ENCODE data around the gene PTH1R. TPM values are rescaled to one million over a fixed set of nuclear protein-coding genes. Genes with fewer than 3 reads are reported as not detected.

The PTH1R gene
- total RNA-seq, 6 donors from 2014 or later, result 2.6 to 48.2 (median 16.2) TPM

DNA sequence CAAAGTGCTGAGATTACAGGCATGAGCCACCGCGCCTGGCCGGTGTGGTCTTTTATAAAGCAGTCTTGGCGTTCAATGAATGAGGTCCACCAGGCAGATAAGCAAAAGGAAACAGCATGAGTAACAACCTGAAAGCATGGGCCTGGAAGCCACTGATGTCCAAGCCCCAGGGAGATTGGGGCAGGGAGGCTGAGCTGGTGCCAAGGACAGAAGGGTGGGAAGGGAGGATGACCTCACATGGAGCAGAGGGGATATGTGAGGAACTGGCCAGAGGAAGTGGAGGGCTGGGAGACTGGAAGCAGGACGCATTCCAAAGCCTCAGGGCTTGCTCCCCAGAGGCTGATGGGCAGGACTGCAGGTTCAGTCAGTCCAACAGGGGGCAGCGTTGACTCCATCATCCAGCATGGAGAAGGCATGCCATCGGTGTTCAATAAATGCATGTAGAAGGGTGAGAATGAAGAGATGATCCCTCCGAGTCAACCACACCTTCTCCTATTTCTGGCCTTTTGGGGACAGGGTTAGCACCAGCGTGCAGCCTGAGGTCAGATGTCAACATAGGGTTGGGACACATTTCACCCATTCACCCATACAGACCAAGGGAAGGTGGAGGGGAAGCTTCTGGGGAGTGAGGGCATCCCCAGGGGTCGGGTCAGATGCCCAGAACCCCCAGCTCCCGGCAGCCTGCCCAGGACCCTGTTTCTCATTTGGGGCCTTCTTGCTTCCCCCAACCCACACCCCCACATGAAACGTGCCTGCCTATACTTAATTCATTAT is 29.1 kb upstream of the PTH1R start:
- WGBS, 2 donors, result 81% methylated on average over 12 of the region's 12 CpGs
- Histone ChIP-seq H3K4me1 (peaks cover 16 to 29% (median 22%) of the 10 kb centered on the region in 4 donors), H3K9me3 (no peaks in the 10 kb centered on the region), H3K4me3 (no peak overlapping the region), H3K27ac (no peak overlapping the region), H3K27me3 (no peaks in the 10 kb centered on the region), H3K36me3 (no peaks in the 10 kb centered on the region)
- TF ChIP-seq POLR2AphosphoS5 (IDR thresholded peaks at IDR 0.05), result no peak
- TF ChIP-seq, protein P1, sequence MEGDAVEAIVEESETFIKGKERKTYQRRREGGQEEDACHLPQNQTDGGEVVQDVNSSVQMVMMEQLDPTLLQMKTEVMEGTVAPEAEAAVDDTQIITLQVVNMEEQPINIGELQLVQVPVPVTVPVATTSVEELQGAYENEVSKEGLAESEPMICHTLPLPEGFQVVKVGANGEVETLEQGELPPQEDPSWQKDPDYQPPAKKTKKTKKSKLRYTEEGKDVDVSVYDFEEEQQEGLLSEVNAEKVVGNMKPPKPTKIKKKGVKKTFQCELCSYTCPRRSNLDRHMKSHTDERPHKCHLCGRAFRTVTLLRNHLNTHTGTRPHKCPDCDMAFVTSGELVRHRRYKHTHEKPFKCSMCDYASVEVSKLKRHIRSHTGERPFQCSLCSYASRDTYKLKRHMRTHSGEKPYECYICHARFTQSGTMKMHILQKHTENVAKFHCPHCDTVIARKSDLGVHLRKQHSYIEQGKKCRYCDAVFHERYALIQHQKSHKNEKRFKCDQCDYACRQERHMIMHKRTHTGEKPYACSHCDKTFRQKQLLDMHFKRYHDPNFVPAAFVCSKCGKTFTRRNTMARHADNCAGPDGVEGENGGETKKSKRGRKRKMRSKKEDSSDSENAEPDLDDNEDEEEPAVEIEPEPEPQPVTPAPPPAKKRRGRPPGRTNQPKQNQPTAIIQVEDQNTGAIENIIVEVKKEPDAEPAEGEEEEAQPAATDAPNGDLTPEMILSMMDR (IDR thresholded peaks at IDR 0.05), result peak in 4 of 6 experiments; percentile 15 to 45 (median 30)
- ATAC-seq (ENCODE audit: low FRiP score in 2 of 2) (peak in 1 of 2 donors; percentile 37), DNase-seq (peak in 1 of 2 donors; percentile 21)

GRCh38 chr3:46849045-46849631 is 28.4 kb upstream of the PTH1R start:
- TF ChIP-seq EP300 (IDR thresholded peaks at IDR 0.05), result no peak
- no peak for TF ChIP-seq POLR2A (IDR thresholded peaks at IDR 0.05)
- TF ChIP-seq, protein P1 (IDR thresholded peaks at IDR 0.05), result no peak
- no peak for TF ChIP-seq POLR2AphosphoS5 (IDR thresholded peaks at IDR 0.05)
- H3K27me3 ChIP-seq, result no peaks in the 10 kb centered on the region
- DNase-seq (peak in 1 of 2 donors; percentile 12), ATAC-seq (ENCODE audit: low FRiP score in 2 of 2) (no peak)
- H3K27ac ChIP-seq, result no peak overlapping the region
- WGBS, 2 donors, result 94 to 95% methylated on average over 7 of the region's 7 CpGs
- H3K4me3 ChIP-seq, result no peak overlapping the region
- no peaks in the 10 kb centered on the region for H3K36me3 ChIP-seq
- peaks cover 16 to 29% (median 22%) of the 10 kb centered on the region in 4 donors for H3K4me1 ChIP-seq
- H3K9me3 ChIP-seq, result no peaks in the 10 kb centered on the region

- Histone ChIP-seq H3K4me1 (peaks cover 16 to 25% (median 20%) of the 10 kb centered on the region in 4 donors), H3K9me3 (no peaks in the 10 kb centered on the region), H3K27ac (no peak overlapping the region), H3K36me3 (no peaks in the 10 kb centered on the region), H3K27me3 (no peaks in the 10 kb centered on the region), H3K4me3 (no peak overlapping the region)
- TF ChIP-seq POLR2A (IDR thresholded peaks at IDR 0.05) (no peak), EP300 (IDR thresholded peaks at IDR 0.05) (no peak), POLR2AphosphoS5 (IDR thresholded peaks at IDR 0.05) (no peak)
- TF ChIP-seq, protein P1 (IDR thresholded peaks at IDR 0.05), result no peak
- WGBS, 2 donors, result 74 to 85% methylated on average over 6 to 7 of the region's 7 CpGs
- DNase-seq (peak in 1 of 2 donors; percentile 15), ATAC-seq (ENCODE audit: low FRiP score in 2 of 2) (no peak)
These were observed 27.6 kb upstream of the PTH1R start for GRCh38 chr3:46849686-46850467.

DNA sequence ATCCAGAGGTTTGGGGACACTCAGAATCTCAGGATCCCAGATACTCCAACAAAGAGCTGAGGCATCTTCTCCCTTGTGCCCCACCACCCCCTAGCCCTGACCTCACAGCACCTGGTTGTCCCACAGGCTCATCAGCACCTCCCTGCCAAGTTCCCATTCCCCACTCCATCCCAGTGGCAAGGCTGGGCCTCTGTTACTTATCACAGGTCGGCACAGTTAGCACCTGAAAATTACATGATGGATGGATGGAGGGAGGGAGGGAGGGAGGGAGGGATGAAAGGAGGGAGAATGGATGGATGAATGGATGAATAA is 27.1 kb upstream of the PTH1R start:
- no peak for TF ChIP-seq POLR2A (IDR thresholded peaks at IDR 0.05)
- no peak for TF ChIP-seq POLR2AphosphoS5 (IDR thresholded peaks at IDR 0.05)
- no peak for TF ChIP-seq EP300 (IDR thresholded peaks at IDR 0.05)
- TF ChIP-seq, protein P1 (IDR thresholded peaks at IDR 0.05), result no peak
- H3K36me3 ChIP-seq, result no peaks in the 10 kb centered on the region

More for the DNA sequence above, 27.1 kb upstream of the PTH1R start:
- no peaks in the 10 kb centered on the region for H3K27me3 ChIP-seq
- H3K9me3 ChIP-seq, result no peaks in the 10 kb centered on the region
- 81 to 94% methylated on average over 1 of the region's 1 CpG for WGBS, 2 donors
- no peak for ATAC-seq (ENCODE audit: low FRiP score in 2 of 2)
- no peak overlapping the region for H3K27ac ChIP-seq
- no peak for DNase-seq
- no peak overlapping the region for H3K4me3 ChIP-seq
- peaks cover 10 to 20% (median 15%) of the 10 kb centered on the region in 4 donors for H3K4me1 ChIP-seq

Data from upper lobe of left lung (tissue), 6 donors.